Fibroblast of lung (primary cell): Measurements from ENCODE around the gene ZNF429. TPM values are rescaled to one million over a fixed set of nuclear protein-coding genes. Genes with fewer than 3 reads are reported as not detected.

Source experiments
- DNase-seq, 2 donors: peaks; one replicate each; pipeline versions ENCODE4 v3.0.0 to v3.0.0-alpha.2; 2010; ENCODE audit warnings: low read depth in 2 of 2
- H2AFZ ChIP-seq: 2 replicates; pipeline ENCODE4 v1.5.1; 2012; ENCODE audit warnings: low read length, control low read depth, inconsistent platforms
- H3K27ac ChIP-seq: 2 replicates; pipeline ENCODE4 v1.5.1; 2011; ENCODE audit warnings: low read length, control low read depth; ENCODE audit not compliant: insufficient read depth
- H3K27me3 ChIP-seq: 2 replicates; pipeline ENCODE4 v1.5.1; 2011; ENCODE audit warnings: mild to moderate bottlenecking, low read length; ENCODE audit not compliant: control insufficient read depth, insufficient read depth
- H3K36me3 ChIP-seq: 2 replicates; pipeline ENCODE4 v1.5.1; 2011; ENCODE audit warnings: low read length; ENCODE audit not compliant: control insufficient read depth, insufficient read depth
- H3K4me1 ChIP-seq: 2 replicates; pipeline ENCODE4 v1.5.1; 2011; ENCODE audit warnings: low read length; ENCODE audit not compliant: control insufficient read depth, insufficient read depth; ENCODE audit errors: extremely low read depth
- H3K4me2 ChIP-seq: 2 replicates; pipeline ENCODE4 v1.5.1; 2011; ENCODE audit warnings: low read length, control low read depth; ENCODE audit not compliant: insufficient read depth; ENCODE audit errors: extremely low read depth
- H3K4me3 ChIP-seq, 4 experiments: fragments of 200-600 bp in 1 of 4; sonication (generic) in 1 of 4; replicated peaks in 1 of 4; 2 replicates each; pipeline ENCODE4 v1.5.1; 2011 to 2016; ENCODE audit warnings: low read length in 4 of 4, low read depth in 3 of 4, mild to moderate bottlenecking in 3 of 4, control low read depth in 2 of 4, inconsistent platforms in 1 of 4, mixed read lengths in 1 of 4; ENCODE audit not compliant: insufficient read depth in 1 of 4; ENCODE audit errors: control extremely low read depth in 1 of 4
- H3K79me2 ChIP-seq: 2 replicates; pipeline ENCODE4 v1.5.1; 2012; ENCODE audit warnings: mild to moderate bottlenecking, low read length, inconsistent platforms; ENCODE audit not compliant: control insufficient read depth, insufficient read depth
- H3K9ac ChIP-seq: 2 replicates; pipeline ENCODE4 v1.5.1; 2011; ENCODE audit warnings: mild to moderate bottlenecking, low read length, control low read depth; ENCODE audit not compliant: insufficient read depth
- H3K9me3 ChIP-seq: 2 replicates; pipeline ENCODE4 v1.5.1; 2012; ENCODE audit warnings: low read depth, low read length; ENCODE audit not compliant: control insufficient read depth, insufficient read depth
- H4K20me1 ChIP-seq: 2 replicates; pipeline ENCODE4 v1.5.1; 2011; ENCODE audit warnings: low read length; ENCODE audit not compliant: control insufficient read depth, insufficient read depth; ENCODE audit errors: extremely low read depth
- EZH2 ChIP-seq: IDR thresholded peaks from 2 replicates; pipeline ENCODE4 v1.5.1; 2012; ENCODE audit warnings: low read length, control low read depth, mild to moderate bottlenecking; ENCODE audit errors: missing control alignments
- polyA plus RNA-seq, 2 donors: library from polyadenylated mRNA; depleted of rRNA in 1 of 2; stranded (reverse) in 1 of 2; unstranded in 1 of 2; fragments of >200 nt; gene quantifications; 2 replicates each; pipeline ENCODE4 v1.2.1, GENCODE V29; 2011 to 2012; ENCODE audit warnings: missing spikeins in 1 of 2
- total RNA-seq: library from RNA; depleted of rRNA; stranded (reverse); fragments of >200 nt; gene quantifications from 2 replicates; pipeline ENCODE4 v1.2.1, GENCODE V29; 2014
- TF ChIP-seq, protein P1 (sequence below), 2 donors: IDR thresholded peaks in 1 of 2; conservative IDR thresholded peaks in 1 of 2; 1 replicate in 1 of 2; 2 replicates in 1 of 2; pipeline ENCODE4 v1.5.1; 2011 to 2012; ENCODE audit warnings: low read length in 2 of 2, control low read depth in 1 of 2, inconsistent platforms in 1 of 2, low read depth in 1 of 2, mild to moderate bottlenecking in 1 of 2

The ZNF429 gene
- total and polyA plus RNA-seq, 2 donors (not counting 1 experiment from before 2014, with no cell fraction given): 5.6 to 7.5 TPM

DNA sequence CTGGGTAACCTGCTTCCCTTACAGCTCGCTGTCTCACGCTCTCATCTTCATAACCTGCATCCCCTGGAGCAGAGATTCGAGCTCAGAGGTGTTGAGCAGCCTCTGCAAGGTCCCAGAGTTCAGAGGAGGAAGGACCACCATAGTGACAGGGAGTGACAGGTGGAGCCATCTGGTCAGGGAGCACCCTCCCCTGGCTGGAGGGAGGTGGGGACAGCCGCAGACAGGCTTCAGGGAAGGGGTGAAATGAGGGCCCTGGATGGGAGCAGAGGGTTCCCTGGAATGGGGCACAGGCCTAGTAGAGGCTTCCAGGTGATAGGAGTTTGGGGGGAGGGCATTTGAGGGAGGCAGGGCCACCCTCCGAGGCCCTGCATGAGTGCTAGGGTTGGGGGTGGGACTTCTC, 82.1 kb downstream of the ZNF429 start:
- Histone ChIP-seq H3K79me2 (no peaks in the 10 kb centered on the region), H3K27me3 (no peaks in the 10 kb centered on the region), H3K4me2 (no peak overlapping the region), H2AFZ (no peak overlapping the region), H3K4me1 (no peaks in the 10 kb centered on the region), H3K27ac (no peak overlapping the region), H3K9me3 (no peaks in the 10 kb centered on the region), H3K4me3 (no peak overlapping the region), H3K36me3 (no peaks in the 10 kb centered on the region), H4K20me1 (no peaks in the 10 kb centered on the region), H3K9ac (no peak overlapping the region)
- DNase-seq: no peak
- no peak for TF ChIP-seq EZH2
- TF ChIP-seq, protein P1, sequence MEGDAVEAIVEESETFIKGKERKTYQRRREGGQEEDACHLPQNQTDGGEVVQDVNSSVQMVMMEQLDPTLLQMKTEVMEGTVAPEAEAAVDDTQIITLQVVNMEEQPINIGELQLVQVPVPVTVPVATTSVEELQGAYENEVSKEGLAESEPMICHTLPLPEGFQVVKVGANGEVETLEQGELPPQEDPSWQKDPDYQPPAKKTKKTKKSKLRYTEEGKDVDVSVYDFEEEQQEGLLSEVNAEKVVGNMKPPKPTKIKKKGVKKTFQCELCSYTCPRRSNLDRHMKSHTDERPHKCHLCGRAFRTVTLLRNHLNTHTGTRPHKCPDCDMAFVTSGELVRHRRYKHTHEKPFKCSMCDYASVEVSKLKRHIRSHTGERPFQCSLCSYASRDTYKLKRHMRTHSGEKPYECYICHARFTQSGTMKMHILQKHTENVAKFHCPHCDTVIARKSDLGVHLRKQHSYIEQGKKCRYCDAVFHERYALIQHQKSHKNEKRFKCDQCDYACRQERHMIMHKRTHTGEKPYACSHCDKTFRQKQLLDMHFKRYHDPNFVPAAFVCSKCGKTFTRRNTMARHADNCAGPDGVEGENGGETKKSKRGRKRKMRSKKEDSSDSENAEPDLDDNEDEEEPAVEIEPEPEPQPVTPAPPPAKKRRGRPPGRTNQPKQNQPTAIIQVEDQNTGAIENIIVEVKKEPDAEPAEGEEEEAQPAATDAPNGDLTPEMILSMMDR (conservative IDR thresholded peaks at IDR 0.05 in 1 of 2, IDR thresholded peaks at IDR 0.05 in 1 of 2; ENCODE audit: low read depth in 1 of 2, low read length in 2 of 2): no peak

GRCh38 chr19:21588065-21588601, 82.7 kb downstream of the ZNF429 start:
- TF ChIP-seq, protein P1 (conservative IDR thresholded peaks at IDR 0.05 in 1 of 2, IDR thresholded peaks at IDR 0.05 in 1 of 2; ENCODE audit: low read depth in 1 of 2, low read length in 2 of 2): no peak
- H3K4me2 ChIP-seq: no peak overlapping the region
- no peak overlapping the region for H2AFZ ChIP-seq
- no peaks in the 10 kb centered on the region for H3K4me1 ChIP-seq
- H3K4me3 ChIP-seq: no peak overlapping the region
- H3K9ac ChIP-seq: no peak overlapping the region
- no peaks in the 10 kb centered on the region for H3K36me3 ChIP-seq
- no peaks in the 10 kb centered on the region for H3K9me3 ChIP-seq
- no peaks in the 10 kb centered on the region for H3K27me3 ChIP-seq
- no peaks in the 10 kb centered on the region for H3K79me2 ChIP-seq
- no peaks in the 10 kb centered on the region for H4K20me1 ChIP-seq
- no peak overlapping the region for H3K27ac ChIP-seq
- no peak for DNase-seq

DNA sequence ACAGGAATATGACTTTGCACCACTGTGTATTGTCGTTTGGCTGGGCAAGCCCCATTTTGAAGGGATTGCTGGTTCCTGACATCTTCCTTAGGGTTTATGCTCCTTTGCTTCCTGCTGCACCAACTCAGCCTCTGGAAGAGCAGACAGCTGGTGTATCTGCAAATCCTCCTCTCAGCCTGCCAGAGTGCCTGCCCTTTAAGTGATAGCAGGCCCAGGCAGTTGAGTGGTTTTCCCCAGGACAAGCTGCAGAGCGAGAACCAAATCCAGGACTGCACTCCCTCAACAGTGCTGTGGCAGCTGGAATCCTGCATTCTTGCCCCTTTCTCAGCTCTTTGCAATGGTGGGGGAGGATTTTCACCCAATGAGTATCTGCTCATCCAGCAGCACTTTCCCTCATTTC, 85.5 kb downstream of the ZNF429 start:
- no peaks in the 10 kb centered on the region for H3K36me3 ChIP-seq

More for the DNA sequence above, 85.5 kb downstream of the ZNF429 start:
- Histone ChIP-seq H3K4me2 (no peak overlapping the region), H3K79me2 (no peaks in the 10 kb centered on the region), H2AFZ (no peak overlapping the region), H3K9me3 (no peaks in the 10 kb centered on the region), H3K4me1 (no peaks in the 10 kb centered on the region), H3K4me3 (no peak overlapping the region), H3K27me3 (no peaks in the 10 kb centered on the region), H3K27ac (no peak overlapping the region), H3K9ac (no peak overlapping the region), H4K20me1 (no peaks in the 10 kb centered on the region)
- DNase-seq: no peak
- no peak for TF ChIP-seq EZH2
- TF ChIP-seq, protein P1 (conservative IDR thresholded peaks at IDR 0.05 in 1 of 2, IDR thresholded peaks at IDR 0.05 in 1 of 2; ENCODE audit: low read depth in 1 of 2, low read length in 2 of 2): no peak
